ENCODE results near the gene TBC1D4. TPM values are rescaled to one million over a fixed set of nuclear protein-coding genes. Genes with fewer than 3 reads are reported as not detected.

TBC1D4 gene
- total RNA-seq, 1 experiment from 2014 or later = 5.5 TPM

DNA sequence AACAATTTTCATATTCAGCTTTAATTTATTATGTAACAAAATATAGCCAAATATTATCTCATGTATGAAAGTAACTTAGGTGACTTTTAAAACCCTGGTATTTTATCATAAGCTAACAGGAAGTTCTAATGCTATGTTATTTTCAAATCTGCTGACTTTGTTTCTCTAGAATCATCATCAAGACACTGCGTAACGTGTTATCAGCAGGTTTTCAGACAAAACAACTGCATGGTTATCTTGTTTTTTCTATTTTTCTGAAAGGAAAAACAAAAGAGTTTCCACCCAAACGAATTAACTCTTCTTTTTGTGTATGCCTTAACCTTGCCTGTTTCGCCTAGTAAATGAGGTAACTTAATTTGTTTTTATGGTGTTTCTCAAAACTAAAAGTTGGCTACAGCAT lies 156.3 kb downstream of the TBC1D4 start:
- ChIA-PET POLR2A (no interaction called here), CTCF (no interaction called here)
- Histone ChIP-seq H3K4me1 (ENCODE audit: control insufficient read depth, insufficient read depth, low read length) (no peaks in the 10 kb centered on the region), H3K4me3 (ENCODE audit: low read depth in 2 of 2, low read length in 2 of 2) (no peak overlapping the region), H3K27me3 (ENCODE audit: control insufficient read depth, insufficient read depth, low read length) (no peaks in the 10 kb centered on the region), H3K9me3 (ENCODE audit: control insufficient read depth, insufficient read depth, low read depth, low read length) (no peaks in the 10 kb centered on the region), H3K27ac (ENCODE audit: low read length) (no peak overlapping the region), H3K36me3 (ENCODE audit: control insufficient read depth, insufficient read depth, low read length) (no peaks in the 10 kb centered on the region)
- BruUV-seq (replicated peaks) = no TSS peak
- intact Hi-C loops (cut with micrococcal nuclease; ENCODE audit: unreplicated experiment) (no loop called here), in situ Hi-C loops (cut with HindIII; ENCODE audit: low pct_unique_long_range_greater_than_20kb, low sequenced_read_pairs) (no loop called here)
- DNase-seq (ENCODE audit: low read depth, low spot score) (no peak), ATAC-seq (no peak)
- TF ChIP-seq, protein P1, sequence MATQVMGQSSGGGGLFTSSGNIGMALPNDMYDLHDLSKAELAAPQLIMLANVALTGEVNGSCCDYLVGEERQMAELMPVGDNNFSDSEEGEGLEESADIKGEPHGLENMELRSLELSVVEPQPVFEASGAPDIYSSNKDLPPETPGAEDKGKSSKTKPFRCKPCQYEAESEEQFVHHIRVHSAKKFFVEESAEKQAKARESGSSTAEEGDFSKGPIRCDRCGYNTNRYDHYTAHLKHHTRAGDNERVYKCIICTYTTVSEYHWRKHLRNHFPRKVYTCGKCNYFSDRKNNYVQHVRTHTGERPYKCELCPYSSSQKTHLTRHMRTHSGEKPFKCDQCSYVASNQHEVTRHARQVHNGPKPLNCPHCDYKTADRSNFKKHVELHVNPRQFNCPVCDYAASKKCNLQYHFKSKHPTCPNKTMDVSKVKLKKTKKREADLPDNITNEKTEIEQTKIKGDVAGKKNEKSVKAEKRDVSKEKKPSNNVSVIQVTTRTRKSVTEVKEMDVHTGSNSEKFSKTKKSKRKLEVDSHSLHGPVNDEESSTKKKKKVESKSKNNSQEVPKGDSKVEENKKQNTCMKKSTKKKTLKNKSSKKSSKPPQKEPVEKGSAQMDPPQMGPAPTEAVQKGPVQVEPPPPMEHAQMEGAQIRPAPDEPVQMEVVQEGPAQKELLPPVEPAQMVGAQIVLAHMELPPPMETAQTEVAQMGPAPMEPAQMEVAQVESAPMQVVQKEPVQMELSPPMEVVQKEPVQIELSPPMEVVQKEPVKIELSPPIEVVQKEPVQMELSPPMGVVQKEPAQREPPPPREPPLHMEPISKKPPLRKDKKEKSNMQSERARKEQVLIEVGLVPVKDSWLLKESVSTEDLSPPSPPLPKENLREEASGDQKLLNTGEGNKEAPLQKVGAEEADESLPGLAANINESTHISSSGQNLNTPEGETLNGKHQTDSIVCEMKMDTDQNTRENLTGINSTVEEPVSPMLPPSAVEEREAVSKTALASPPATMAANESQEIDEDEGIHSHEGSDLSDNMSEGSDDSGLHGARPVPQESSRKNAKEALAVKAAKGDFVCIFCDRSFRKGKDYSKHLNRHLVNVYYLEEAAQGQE (IDR thresholded peaks at IDR 0.05; ENCODE audit: insufficient read depth in 1 of 2, low read depth in 2 of 2, low read length in 1 of 2) = no peak
- TF ChIP-seq, protein P2, sequence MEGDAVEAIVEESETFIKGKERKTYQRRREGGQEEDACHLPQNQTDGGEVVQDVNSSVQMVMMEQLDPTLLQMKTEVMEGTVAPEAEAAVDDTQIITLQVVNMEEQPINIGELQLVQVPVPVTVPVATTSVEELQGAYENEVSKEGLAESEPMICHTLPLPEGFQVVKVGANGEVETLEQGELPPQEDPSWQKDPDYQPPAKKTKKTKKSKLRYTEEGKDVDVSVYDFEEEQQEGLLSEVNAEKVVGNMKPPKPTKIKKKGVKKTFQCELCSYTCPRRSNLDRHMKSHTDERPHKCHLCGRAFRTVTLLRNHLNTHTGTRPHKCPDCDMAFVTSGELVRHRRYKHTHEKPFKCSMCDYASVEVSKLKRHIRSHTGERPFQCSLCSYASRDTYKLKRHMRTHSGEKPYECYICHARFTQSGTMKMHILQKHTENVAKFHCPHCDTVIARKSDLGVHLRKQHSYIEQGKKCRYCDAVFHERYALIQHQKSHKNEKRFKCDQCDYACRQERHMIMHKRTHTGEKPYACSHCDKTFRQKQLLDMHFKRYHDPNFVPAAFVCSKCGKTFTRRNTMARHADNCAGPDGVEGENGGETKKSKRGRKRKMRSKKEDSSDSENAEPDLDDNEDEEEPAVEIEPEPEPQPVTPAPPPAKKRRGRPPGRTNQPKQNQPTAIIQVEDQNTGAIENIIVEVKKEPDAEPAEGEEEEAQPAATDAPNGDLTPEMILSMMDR (IDR thresholded peaks at IDR 0.05) = no peak
- TF ChIP-seq TCF7L2 (IDR thresholded peaks at IDR 0.05; ENCODE audit: low read depth, low read length) (no peak), SIN3A (IDR thresholded peaks at IDR 0.05; ENCODE audit: borderline replicate concordance, insufficient read depth, low read depth, low read length) (no peak), POLR2AphosphoS5 (IDR thresholded peaks at IDR 0.05; ENCODE audit: low read depth, low read length) (no peak)

DNA sequence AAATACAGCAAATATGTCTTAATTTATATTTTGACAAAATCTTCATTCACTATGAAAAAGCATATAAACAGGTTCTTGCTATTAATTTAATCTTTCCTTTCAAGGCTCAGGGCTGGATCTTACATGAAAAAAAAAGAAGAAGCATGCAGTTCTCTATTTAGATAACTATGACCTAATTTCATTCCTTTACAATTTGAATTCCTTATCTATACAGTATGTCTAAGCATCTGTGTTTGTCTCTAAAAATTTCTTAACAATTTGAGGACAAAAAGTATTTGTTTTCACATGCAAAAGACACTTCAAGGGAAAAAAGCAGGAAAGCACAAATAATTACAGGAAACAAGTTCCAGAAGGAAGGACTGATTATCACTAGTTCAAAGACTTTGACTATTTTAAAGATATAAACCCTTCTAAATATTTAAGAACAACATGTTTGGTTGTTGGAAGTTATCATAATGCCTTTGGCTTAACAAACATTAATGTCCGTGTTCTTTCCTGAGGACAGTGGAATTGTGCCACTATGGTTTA lies 157.5 kb downstream of the TBC1D4 start:
- no TSS peak for BruUV-seq (replicated peaks)
- intact Hi-C loops (cut with micrococcal nuclease; ENCODE audit: unreplicated experiment) = no loop called here
- Histone ChIP-seq H3K4me1 (ENCODE audit: control insufficient read depth, insufficient read depth, low read length) (no peaks in the 10 kb centered on the region), H3K4me3 (ENCODE audit: low read depth in 2 of 2, low read length in 2 of 2) (no peak overlapping the region), H3K27ac (ENCODE audit: low read length) (no peak overlapping the region), H3K36me3 (ENCODE audit: control insufficient read depth, insufficient read depth, low read length) (no peaks in the 10 kb centered on the region), H3K27me3 (ENCODE audit: control insufficient read depth, insufficient read depth, low read length) (no peaks in the 10 kb centered on the region), H3K9me3 (ENCODE audit: control insufficient read depth, insufficient read depth, low read depth, low read length) (no peaks in the 10 kb centered on the region)
- in situ Hi-C loops (cut with HindIII; ENCODE audit: low pct_unique_long_range_greater_than_20kb, low sequenced_read_pairs) = no loop called here
- DNase-seq (ENCODE audit: low read depth, low spot score) (no peak), ATAC-seq (no peak)
- TF ChIP-seq POLR2AphosphoS5 (IDR thresholded peaks at IDR 0.05; ENCODE audit: low read depth, low read length) = no peak
- TF ChIP-seq TCF7L2 (IDR thresholded peaks at IDR 0.05; ENCODE audit: low read depth, low read length) = no peak
- TF ChIP-seq, protein P1 (IDR thresholded peaks at IDR 0.05; ENCODE audit: insufficient read depth in 1 of 2, low read depth in 2 of 2, low read length in 1 of 2) = no peak
- TF ChIP-seq, protein P2 (IDR thresholded peaks at IDR 0.05) = no peak
- TF ChIP-seq SIN3A (IDR thresholded peaks at IDR 0.05; ENCODE audit: borderline replicate concordance, insufficient read depth, low read depth, low read length) = no peak
- ChIA-PET POLR2A (no interaction called here), CTCF (no interaction called here)

Data from Panc1 (cell line).